Measurements from ENCODE around the gene OR6C6. TPM values are rescaled to one million over a fixed set of nuclear protein-coding genes. Genes with fewer than 3 reads are reported as not detected.

OR6C6 gene
- total RNA-seq (2013; cell fraction: nucleolus; rRNA removed), result not detected in 2 replicates
- total RNA-seq (2014; rRNA removed) (not detected in 2 replicates), total RNA-seq (2014; rRNA removed; fragmentation: Illumina TruSeq; extraction: Trizol) (not detected in 2 replicates), total RNA-seq (2021) (not detected in 2 replicates), polyA plus RNA-seq (2011; rRNA removed) (not detected in 2 replicates), polyA plus RNA-seq (2014; fragmentation: Illumina TruSeq; extraction: Trizol) (not detected in 2 replicates), polyA plus RNA-seq (2014; fragmentation: Nextera tagmentation; extraction: Ambion mirVana) (not detected), polyA plus RNA-seq (2014; rRNA removed) (not detected in 2 replicates), polyA plus RNA-seq (2016; fragmentation: Nextera tagmentation; extraction: Ambion mirVana) (not detected), polyA minus RNA-seq (2011; rRNA and poly(A)+ RNA removed) (not detected in 2 replicates), Bru-seq, nascent RNA (not detected), BruChase-seq, experiment 1, labeled RNA remaining after a 6-hour chase (not detected), BruChase-seq, experiment 2, labeled RNA remaining after a 2-hour chase (not detected)
- polyA plus RNA-seq (2011; ENCODE audit: low read depth), result not detected
- polyA plus RNA-seq (2011; cell fraction: cytosol; rRNA removed), result not detected in 2 replicates
- polyA plus RNA-seq (2011; cell fraction: nucleus; rRNA removed), result not detected in 2 replicates
- polyA plus RNA-seq (2012), result not detected in 2 replicates
- not detected in 2 replicates for polyA minus RNA-seq (2011; cell fraction: cytosol; rRNA and poly(A)+ RNA removed)
- polyA minus RNA-seq (2011; cell fraction: nucleus; rRNA and poly(A)+ RNA removed), result not detected in 2 replicates
- long read RNA-seq, experiment 1, result 0 reads
- long read RNA-seq, experiment 2, result 0 reads

GRCh38 chr12:55296469-55296868, at the start of gene OR6C6:
OR6C6 (minus strand) TSS chr12:55296569; CDS start chr12:55295232, 1,337 bp downstream.
- RAD21 ChIA-PET (ENCODE audit: unreplicated experiment), result no interaction called here
- Histone ChIP-seq H3K27ac (ENCODE audit: control insufficient read depth, insufficient read depth) (no peak within 1 kb of the TSS), H3K4me1 (ENCODE audit: control insufficient read depth, insufficient read depth, low read length) (no peaks in the 10 kb centered on the region), H3K79me2 (ENCODE audit: control insufficient read depth, insufficient read depth, low read length) (no peaks in the 10 kb centered on the region), H3K4me3 (no peak within 1 kb of the TSS), H4K20me1 (ENCODE audit: control insufficient read depth, insufficient read depth) (no peaks in the 10 kb centered on the region), H3K27me3 (replicated peaks in 1 of 2; ENCODE audit: control insufficient read depth in 2 of 2, insufficient read depth in 2 of 2, low read length in 1 of 2) (no peaks in the 10 kb centered on the region), H3K9me3 (replicated peaks; ENCODE audit: control insufficient read depth, insufficient read depth, low read length) (no peaks in the 10 kb centered on the region), H2AFZ (ENCODE audit: control insufficient read depth, low read depth, low read length) (no peak within 1 kb of the TSS), H3K4me2 (ENCODE audit: control insufficient read depth, insufficient read depth) (no peak within 1 kb of the TSS), H3K36me3 (ENCODE audit: control insufficient read depth in 2 of 2, insufficient read depth in 2 of 2, low read length in 1 of 2) (no peaks in the 10 kb centered on the region), H3K9ac (ENCODE audit: control insufficient read depth, insufficient read depth, low read length) (no peak within 1 kb of the TSS)
- CTCF ChIA-PET, result no interaction called here
- WGBS (ENCODE audit: insufficient coverage, insufficient replicate concordance, low lambda C conversion rate, missing lambda C conversion rate), result 22% methylated on average over 2 of the region's 2 CpGs
- BruUV-seq (replicated peaks), result no TSS peak
- TF ChIP-seq STAT1 (conservative IDR thresholded peaks at IDR 0.05) (no peak), YY1 (IDR thresholded peaks at IDR 0.05; ENCODE audit: low read depth, low read length) (no peak), LARP7 (IDR thresholded peaks at IDR 0.05) (no peak), TCF12 (IDR thresholded peaks at IDR 0.05; ENCODE audit: low read depth, low read length) (no peak)
- intact Hi-C loops (cut with micrococcal nuclease; ENCODE audit: unreplicated experiment), result no loop called here
- no peak for DNase-seq (ENCODE audit: low read depth, low spot score)
- in situ Hi-C loops (cut with MboI), result no loop called here
- SMC1A ChIA-PET (ENCODE audit: uncharacterized antibody, unreplicated experiment), result no interaction called here
- ATAC-seq, result no peak
- POLR2A ChIA-PET, result no interaction called here
- FAIRE-seq, result no peak

GRCh38 chr12:55336002-55336401, 39.6 kb upstream of the OR6C6 start:
- intact Hi-C loops (cut with micrococcal nuclease; ENCODE audit: unreplicated experiment) (no loop called here), in situ Hi-C loops (cut with MboI) (no loop called here)
- H3K4me1 ChIP-seq (ENCODE audit: control insufficient read depth, insufficient read depth, low read length), result no peaks in the 10 kb centered on the region
- no peak overlapping the region for H3K4me3 ChIP-seq
- WGBS (ENCODE audit: insufficient coverage, insufficient replicate concordance, low lambda C conversion rate, missing lambda C conversion rate), result 34% methylated on average over 10 of the region's 10 CpGs
- H3K79me2 ChIP-seq (ENCODE audit: control insufficient read depth, insufficient read depth, low read length), result no peaks in the 10 kb centered on the region
- TF ChIP-seq PRDM15 (CRISPR knock-in tag; IDR thresholded peaks at IDR 0.05), result no peak
- no peak for TF ChIP-seq CEBPB (IDR thresholded peaks at IDR 0.05; ENCODE audit: borderline replicate concordance in 1 of 2, low read depth in 2 of 2, low read length in 2 of 2)
- no peak for TF ChIP-seq RAD51 (IDR thresholded peaks at IDR 0.05)
- TF ChIP-seq TCF3 (IDR thresholded peaks at IDR 0.05; ENCODE audit: borderline replicate concordance, insufficient read depth, low read depth, low read length), result no peak
- no peak for TF ChIP-seq EP300 (IDR thresholded peaks at IDR 0.05; ENCODE audit: borderline replicate concordance in 1 of 2, control insufficient read depth in 1 of 2, low read depth in 2 of 2, low read length in 2 of 2)
- no peak for TF ChIP-seq STAT1 (conservative IDR thresholded peaks at IDR 0.05)
- TF ChIP-seq EGR1 (IDR thresholded peaks at IDR 0.05; ENCODE audit: borderline replicate concordance in 1 of 2, low read depth in 2 of 2, low read length in 2 of 2), result no peak
- no peak for TF ChIP-seq ZZZ3 (IDR thresholded peaks at IDR 0.05; ENCODE audit: control insufficient read depth, insufficient read length, low read depth)
- no peak for TF ChIP-seq SMARCA5 (IDR thresholded peaks at IDR 0.05)
- no peak overlapping the region for H3K4me2 ChIP-seq (ENCODE audit: control insufficient read depth, insufficient read depth)
- H2AFZ ChIP-seq (ENCODE audit: control insufficient read depth, low read depth, low read length), result no peak overlapping the region
- ChIA-PET SMC1A (ENCODE audit: uncharacterized antibody, unreplicated experiment) (no interaction called here), CTCF (no interaction called here), RAD21 (ENCODE audit: unreplicated experiment) (no interaction called here), POLR2A (interaction anchor here (0.7 kb wide), 1 partner anchor 538 kb away, joined by 3 read pairs; no protein-coding TSS in a partner anchor)
- no peak overlapping the region for H3K27ac ChIP-seq (ENCODE audit: control insufficient read depth, insufficient read depth)
- ATAC-seq (no peak), FAIRE-seq (no peak), DNase-seq (ENCODE audit: low read depth, low spot score) (no peak)
- BruUV-seq (replicated peaks), result no TSS peak
- H3K9ac ChIP-seq (ENCODE audit: control insufficient read depth, insufficient read depth, low read length), result no peak overlapping the region
- H3K9me3 ChIP-seq (replicated peaks; ENCODE audit: control insufficient read depth, insufficient read depth, low read length), result no peaks in the 10 kb centered on the region
- no peaks in the 10 kb centered on the region for H3K36me3 ChIP-seq (ENCODE audit: control insufficient read depth in 2 of 2, insufficient read depth in 2 of 2, low read length in 1 of 2)
- H4K20me1 ChIP-seq (ENCODE audit: control insufficient read depth, insufficient read depth), result no peaks in the 10 kb centered on the region
- H3K27me3 ChIP-seq (replicated peaks in 1 of 2; ENCODE audit: control insufficient read depth in 2 of 2, insufficient read depth in 2 of 2, low read length in 1 of 2), result no peaks in the 10 kb centered on the region

All from GM12878 (cell line).